Stimulated activated CD8-positive, alpha-beta memory T cell treated with anti-CD3 and anti-CD28 coated beads, Interleukin-4, amount 100 ng/mL, for 48 hours (primary cell): ENCODE results near the gene TEX2.

Experiments
- DNase-seq: peaks from one replicate; pipeline ENCODE4 v3.0.0-alpha.2; 2020

Gene TEX2

GRCh38 chr17:64263000-64263766, at the start of gene TEX2:
Gene TEX2 (minus strand): TSS chr17:64263260. CDS start chr17:64214217, 49,043 bp downstream.
- peak; percentile 91 for DNase-seq

- no peak for DNase-seq
Measured at GRCh38 chr17:64309710-64310109, 46.6 kb upstream of the TEX2 start.

GRCh38 chr17:64309021-64309420, 46.0 kb upstream of the TEX2 start:
- DNase-seq, result no peak

GRCh38 chr17:64306850-64307463, 43.9 kb upstream of the TEX2 start:
- DNase-seq, result peak; percentile 75

GRCh38 chr17:64304551-64304950, 41.5 kb upstream of the TEX2 start:
- DNase-seq, result no peak

- no peak for DNase-seq
Measured at GRCh38 chr17:64300699-64300965, 37.6 kb upstream of the TEX2 start.

GRCh38 chr17:64297467-64298088, 34.5 kb upstream of the TEX2 start:
- no peak for DNase-seq

GRCh38 chr17:64296246-64296645, 33.2 kb upstream of the TEX2 start:
- no peak for DNase-seq

- no peak for DNase-seq
Measured at GRCh38 chr17:64295146-64295545, 32.1 kb upstream of the TEX2 start.

- no peak for DNase-seq
Measured at GRCh38 chr17:64291268-64291851, 28.3 kb upstream of the TEX2 start.

GRCh38 chr17:64289741-64290141, 26.7 kb upstream of the TEX2 start:
- no peak for DNase-seq

- no peak for DNase-seq
Measured at GRCh38 chr17:64282753-64283080, 19.7 kb upstream of the TEX2 start.

GRCh38 chr17:64281962-64282752, 19.1 kb upstream of the TEX2 start:
- DNase-seq, result peak; percentile 70

- DNase-seq, result no peak
Measured at GRCh38 chr17:64278614-64279013, 15.6 kb upstream of the TEX2 start.

GRCh38 chr17:64277831-64278562, 14.9 kb upstream of the TEX2 start:
- no peak for DNase-seq

- no peak for DNase-seq
Measured at GRCh38 chr17:64276961-64277505, 14.0 kb upstream of the TEX2 start.

GRCh38 chr17:64275016-64275415, 12.0 kb upstream of the TEX2 start:
- DNase-seq, result no peak

- no peak for DNase-seq
Measured at GRCh38 chr17:64273006-64273405, 9.9 kb upstream of the TEX2 start.

GRCh38 chr17:64270885-64271284, 7.8 kb upstream of the TEX2 start:
- DNase-seq, result no peak

GRCh38 chr17:64269687-64270649, 6.9 kb upstream of the TEX2 start:
- DNase-seq, result no peak

GRCh38 chr17:64264891-64265290, 1.8 kb upstream of the TEX2 start:
- DNase-seq, result no peak
